Lower lobe of right lung (tissue), 2 donors: ENCODE measurements around the gene POSTN. TPM values are rescaled to one million over a fixed set of nuclear protein-coding genes. Genes with fewer than 3 reads are reported as not detected.

Experiments
- ATAC-seq, 2 donors: fragments of 200-7000 bp; cut with Tn5 transposase; one replicate each; pipeline ENCODE4 v1.9.1; 2020 to 2022; ENCODE audit warnings: mild to moderate bottlenecking in 2 of 2, moderate library complexity in 2 of 2
- DNase-seq: peaks from one replicate; pipeline ENCODE4 v3.0.0-alpha.2; 2020
- H3K27ac ChIP-seq: fragments of 200-600 bp; one replicate; pipeline ENCODE4 v1.8.0; 2022
- H3K27me3 ChIP-seq: fragments of 200-600 bp; one replicate; pipeline ENCODE4 v1.8.0; 2022; ENCODE audit warnings: low read depth
- H3K36me3 ChIP-seq: fragments of 200-600 bp; one replicate; pipeline ENCODE4 v1.8.0; 2022; ENCODE audit warnings: mild to moderate bottlenecking
- H3K4me1 ChIP-seq: fragments of 200-600 bp; one replicate; pipeline ENCODE4 v1.8.0; 2022
- H3K4me3 ChIP-seq: fragments of 200-600 bp; one replicate; pipeline ENCODE4 v1.8.0; 2022; ENCODE audit warnings: mild to moderate bottlenecking
- H3K9me3 ChIP-seq: fragments of 200-600 bp; one replicate; pipeline ENCODE4 v1.8.0; 2022
- intact Hi-C: fragments of 100-400 bp; cut with DNase I; formaldehyde crosslinking; loops from one replicate; pipeline ENCODE4 v1.11.0; 2022
- long read RNA-seq: library from polyadenylated mRNA; unstranded; transcript quantifications from one replicate; pipeline ENCODE4 v2.0.0, GENCODE V29; 2021
- total RNA-seq: library from RNA; stranded (reverse); fragmentation: NEBNext Ultra II Directional; extraction: Animal tissue kit (Norgen Biotek cat#: 25700); gene quantifications from one replicate; pipeline ENCODE4 v1.2.1, GENCODE V29; 2021
- TF ChIP-seq, protein P1 (sequence below): fragments of 200-600 bp; IDR thresholded peaks from one replicate; pipeline ENCODE4 v1.8.0; 2022; ENCODE audit warnings: antibody characterized with exemption, mild to moderate bottlenecking
- donor health status: DM: no; HTN: yes; CAD: no; lungs with severe emphysema.

The POSTN gene, protein sequence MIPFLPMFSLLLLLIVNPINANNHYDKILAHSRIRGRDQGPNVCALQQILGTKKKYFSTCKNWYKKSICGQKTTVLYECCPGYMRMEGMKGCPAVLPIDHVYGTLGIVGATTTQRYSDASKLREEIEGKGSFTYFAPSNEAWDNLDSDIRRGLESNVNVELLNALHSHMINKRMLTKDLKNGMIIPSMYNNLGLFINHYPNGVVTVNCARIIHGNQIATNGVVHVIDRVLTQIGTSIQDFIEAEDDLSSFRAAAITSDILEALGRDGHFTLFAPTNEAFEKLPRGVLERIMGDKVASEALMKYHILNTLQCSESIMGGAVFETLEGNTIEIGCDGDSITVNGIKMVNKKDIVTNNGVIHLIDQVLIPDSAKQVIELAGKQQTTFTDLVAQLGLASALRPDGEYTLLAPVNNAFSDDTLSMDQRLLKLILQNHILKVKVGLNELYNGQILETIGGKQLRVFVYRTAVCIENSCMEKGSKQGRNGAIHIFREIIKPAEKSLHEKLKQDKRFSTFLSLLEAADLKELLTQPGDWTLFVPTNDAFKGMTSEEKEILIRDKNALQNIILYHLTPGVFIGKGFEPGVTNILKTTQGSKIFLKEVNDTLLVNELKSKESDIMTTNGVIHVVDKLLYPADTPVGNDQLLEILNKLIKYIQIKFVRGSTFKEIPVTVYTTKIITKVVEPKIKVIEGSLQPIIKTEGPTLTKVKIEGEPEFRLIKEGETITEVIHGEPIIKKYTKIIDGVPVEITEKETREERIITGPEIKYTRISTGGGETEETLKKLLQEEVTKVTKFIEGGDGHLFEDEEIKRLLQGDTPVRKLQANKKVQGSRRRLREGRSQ
- 14.5 TPM for total RNA-seq
- long read RNA-seq, partial matches to known transcripts: 1 of 10 reads
- long read RNA-seq, other reads (novel, unspliced or antisense): 3 of 10 reads

DNA sequence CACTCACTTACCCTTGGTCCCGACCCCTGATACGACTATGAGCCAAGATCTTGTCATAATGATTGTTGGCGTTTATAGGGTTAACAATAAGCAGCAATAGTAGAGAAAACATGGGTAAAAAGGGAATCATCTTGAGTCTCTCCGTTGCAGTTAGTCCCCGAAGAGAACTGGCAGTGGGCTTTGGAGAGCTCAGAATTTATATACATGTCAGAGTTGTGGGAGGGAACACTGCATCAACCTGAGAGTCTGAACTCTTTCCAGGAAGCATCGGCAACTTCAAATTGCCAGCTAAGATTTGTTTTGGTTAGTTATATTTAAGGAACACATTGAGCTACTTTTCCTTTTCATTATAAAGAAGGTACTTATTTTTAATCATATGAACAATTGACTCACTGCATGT is at the start of gene POSTN:
TSS of gene POSTN (minus strand) at position 172 of the 400 bp plus-strand sequence. CDS start at position 130, 42 bp downstream.
- Histone ChIP-seq H3K27me3 (no peaks in the 10 kb centered on the region), H3K4me3 (peak within 1 kb of the TSS; percentile 18), H3K4me1 (no peaks in the 10 kb centered on the region), H3K9me3 (no peaks in the 10 kb centered on the region), H3K36me3 (no peaks in the 10 kb centered on the region), H3K27ac (no peak within 1 kb of the TSS)
- intact Hi-C loops: no loop called here
- DNase-seq (no peak), ATAC-seq (no peak)
- TF ChIP-seq, protein P1, sequence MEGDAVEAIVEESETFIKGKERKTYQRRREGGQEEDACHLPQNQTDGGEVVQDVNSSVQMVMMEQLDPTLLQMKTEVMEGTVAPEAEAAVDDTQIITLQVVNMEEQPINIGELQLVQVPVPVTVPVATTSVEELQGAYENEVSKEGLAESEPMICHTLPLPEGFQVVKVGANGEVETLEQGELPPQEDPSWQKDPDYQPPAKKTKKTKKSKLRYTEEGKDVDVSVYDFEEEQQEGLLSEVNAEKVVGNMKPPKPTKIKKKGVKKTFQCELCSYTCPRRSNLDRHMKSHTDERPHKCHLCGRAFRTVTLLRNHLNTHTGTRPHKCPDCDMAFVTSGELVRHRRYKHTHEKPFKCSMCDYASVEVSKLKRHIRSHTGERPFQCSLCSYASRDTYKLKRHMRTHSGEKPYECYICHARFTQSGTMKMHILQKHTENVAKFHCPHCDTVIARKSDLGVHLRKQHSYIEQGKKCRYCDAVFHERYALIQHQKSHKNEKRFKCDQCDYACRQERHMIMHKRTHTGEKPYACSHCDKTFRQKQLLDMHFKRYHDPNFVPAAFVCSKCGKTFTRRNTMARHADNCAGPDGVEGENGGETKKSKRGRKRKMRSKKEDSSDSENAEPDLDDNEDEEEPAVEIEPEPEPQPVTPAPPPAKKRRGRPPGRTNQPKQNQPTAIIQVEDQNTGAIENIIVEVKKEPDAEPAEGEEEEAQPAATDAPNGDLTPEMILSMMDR: no peak

DNA sequence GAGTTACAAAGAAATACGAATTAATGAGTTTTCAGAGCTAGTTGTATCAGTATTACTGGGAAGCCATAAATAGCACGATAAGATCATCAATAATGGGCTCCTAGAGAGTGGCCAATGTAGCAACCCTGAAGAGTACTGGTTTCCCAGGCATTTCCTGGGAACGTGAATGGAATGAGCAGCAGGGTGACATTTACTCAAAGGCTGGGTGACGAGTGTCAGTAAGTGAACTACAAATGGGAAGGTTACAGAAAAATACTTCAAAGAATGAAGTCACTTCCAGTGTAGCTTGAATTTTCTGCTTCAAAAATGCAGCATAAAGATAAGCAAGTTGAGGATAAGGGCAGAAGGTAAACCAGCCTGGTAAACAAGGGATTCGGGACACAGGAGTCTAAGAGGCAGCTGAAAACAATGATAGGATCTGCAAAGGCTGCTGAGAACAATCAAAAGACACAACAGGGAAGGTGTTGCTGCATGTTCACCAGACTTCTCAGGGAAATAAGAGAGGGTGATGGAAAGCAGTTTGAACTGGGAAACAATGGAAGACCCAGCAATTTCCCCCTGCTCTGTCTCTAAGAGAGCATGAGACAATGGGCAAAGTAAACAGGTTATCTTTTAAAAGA is 48.6 kb upstream of the POSTN start:
- intact Hi-C loops: no loop called here
- TF ChIP-seq, protein P1: no peak
- no peaks in the 10 kb centered on the region for H3K4me1 ChIP-seq
- no peaks in the 10 kb centered on the region for H3K36me3 ChIP-seq
- no peaks in the 10 kb centered on the region for H3K27me3 ChIP-seq
- H3K4me3 ChIP-seq: no peak overlapping the region
- ATAC-seq (no peak), DNase-seq (no peak)
- H3K9me3 ChIP-seq: no peaks in the 10 kb centered on the region
- no peak overlapping the region for H3K27ac ChIP-seq

DNA sequence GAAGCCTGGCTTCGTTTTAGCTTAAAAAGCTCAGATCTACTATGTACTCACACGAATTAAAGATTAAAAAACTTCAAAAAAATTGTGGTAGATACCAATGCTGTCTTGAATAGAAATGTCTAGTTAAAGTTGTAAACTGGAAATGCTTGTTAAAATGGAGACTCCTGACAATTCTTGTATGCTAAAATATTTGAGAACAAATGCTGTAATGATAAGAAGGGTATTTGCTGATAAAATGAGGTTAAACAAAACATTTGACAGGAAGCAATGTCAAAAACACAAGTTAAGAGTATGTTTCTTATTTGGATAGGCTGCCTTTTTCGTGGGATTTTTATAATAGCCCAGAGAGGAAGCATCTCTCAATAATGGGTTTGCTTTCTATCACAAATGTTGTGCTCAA is 48.0 kb upstream of the POSTN start:
- no peak for DNase-seq
- H3K4me3 ChIP-seq: no peak overlapping the region
- intact Hi-C loops: no loop called here
- ATAC-seq: no peak
- no peaks in the 10 kb centered on the region for H3K27me3 ChIP-seq
- H3K36me3 ChIP-seq: no peaks in the 10 kb centered on the region
- no peaks in the 10 kb centered on the region for H3K9me3 ChIP-seq
- no peaks in the 10 kb centered on the region for H3K4me1 ChIP-seq
- no peak overlapping the region for H3K27ac ChIP-seq
- TF ChIP-seq, protein P1: no peak

DNA sequence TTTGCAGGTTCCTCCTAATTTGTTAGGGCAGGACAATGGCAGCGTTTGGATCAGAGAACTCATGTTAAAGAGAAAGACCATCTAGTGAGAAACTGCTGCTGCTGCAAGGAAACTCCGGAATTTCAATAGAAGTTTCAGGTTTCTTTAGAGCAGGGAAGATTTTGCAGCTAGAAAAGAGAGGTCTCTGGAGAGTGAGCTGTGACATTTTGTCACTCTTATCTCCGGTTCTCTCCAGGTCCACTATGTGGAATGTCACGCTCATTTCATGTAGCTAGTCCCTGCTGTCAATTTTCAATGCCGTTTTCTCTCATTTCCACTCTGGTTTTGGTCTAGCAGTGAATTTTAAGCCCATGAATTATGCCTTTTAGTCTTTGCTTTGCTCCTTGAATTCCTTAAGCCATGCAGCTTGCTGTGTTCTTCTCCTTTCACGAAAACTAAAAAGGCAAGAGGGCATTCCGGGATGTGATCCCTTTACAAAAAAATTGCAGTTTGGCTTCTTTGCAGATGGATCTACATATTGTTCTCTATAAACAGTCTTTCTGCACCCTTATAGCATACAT is 46.7 kb upstream of the POSTN start:
- H3K27ac ChIP-seq: no peak overlapping the region
- no peak overlapping the region for H3K4me3 ChIP-seq
- TF ChIP-seq, protein P1: no peak
- DNase-seq (no peak), ATAC-seq (no peak)
- no peaks in the 10 kb centered on the region for H3K36me3 ChIP-seq
- intact Hi-C loops: no loop called here
- H3K9me3 ChIP-seq: no peaks in the 10 kb centered on the region
- H3K27me3 ChIP-seq: no peaks in the 10 kb centered on the region
- H3K4me1 ChIP-seq: no peaks in the 10 kb centered on the region

DNA sequence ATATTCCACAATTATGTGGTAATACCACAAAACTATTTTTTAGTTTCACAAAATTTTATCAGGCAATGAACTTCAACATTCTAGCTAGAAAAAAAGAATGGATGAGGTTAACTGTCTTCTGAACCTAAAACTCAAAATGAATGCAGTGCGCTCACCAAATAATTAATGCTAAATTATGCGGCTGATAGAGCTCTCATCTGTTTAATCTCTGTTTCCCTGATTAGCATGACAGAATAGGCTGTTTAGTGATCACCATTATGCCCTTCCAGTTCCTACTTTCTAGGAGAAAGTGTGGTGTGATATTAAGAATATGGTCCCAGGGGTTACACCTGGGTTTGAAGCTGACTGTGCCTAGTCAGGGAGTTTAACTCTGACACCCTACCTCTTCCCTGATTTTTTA is 42.8 kb upstream of the POSTN start:
- no peaks in the 10 kb centered on the region for H3K36me3 ChIP-seq
- DNase-seq: no peak
- H3K27me3 ChIP-seq: no peaks in the 10 kb centered on the region
- no peaks in the 10 kb centered on the region for H3K9me3 ChIP-seq
- TF ChIP-seq, protein P1: no peak
- no peak overlapping the region for H3K4me3 ChIP-seq
- no peak for ATAC-seq
- H3K27ac ChIP-seq: no peak overlapping the region
- no peaks in the 10 kb centered on the region for H3K4me1 ChIP-seq
- intact Hi-C loops: no loop called here
